Measurements from ENCODE around the gene SCN4A. TPM values are rescaled to one million over a fixed set of nuclear protein-coding genes. Genes with fewer than 3 reads are reported as not detected.
A peak's percentile ranks its signal among the peaks of the same experiment; 100 is the strongest.

Gene SCN4A
- total RNA-seq, 3 donors from 2014 or later = 0.05 to 0.14 TPM; not detected in 1

GRCh38 chr17:63961355-63962212, 11.1 kb downstream of the SCN4A start:
- Mint-ChIP-seq H3K4me3 (no peak overlapping the region), H3K27me3 (ENCODE audit: low read depth) (no peaks in the 10 kb centered on the region), H3K4me1 (ENCODE audit: low read depth) (peaks cover 6% of the 10 kb centered on the region), H3K36me3 (ENCODE audit: insufficient read depth) (no peaks in the 10 kb centered on the region), H3K9me3 (no peaks in the 10 kb centered on the region)
- DNase-seq (no peak), ATAC-seq (peak; percentile 57 to 64)

GRCh38 chr17:63960430-63960829, 12.3 kb downstream of the SCN4A start:
- Mint-ChIP-seq H3K4me1 (ENCODE audit: low read depth) (peaks cover 3% of the 10 kb centered on the region), H3K4me3 (no peak overlapping the region), H3K9me3 (no peaks in the 10 kb centered on the region), H3K36me3 (ENCODE audit: insufficient read depth) (no peaks in the 10 kb centered on the region), H3K27me3 (ENCODE audit: low read depth) (no peaks in the 10 kb centered on the region)
- no peak for DNase-seq
- ATAC-seq = no peak

- Mint-ChIP-seq H3K9me3 (no peaks in the 10 kb centered on the region), H3K4me3 (no peak overlapping the region), H3K36me3 (ENCODE audit: insufficient read depth) (no peaks in the 10 kb centered on the region), H3K27me3 (ENCODE audit: low read depth) (no peaks in the 10 kb centered on the region), H3K4me1 (ENCODE audit: low read depth) (peaks cover 5% of the 10 kb centered on the region)
- no peak for ATAC-seq
- DNase-seq = no peak
Measured at GRCh38 chr17:63960006-63960405, 12.7 kb downstream of the SCN4A start.

- H3K4me1 Mint-ChIP-seq (ENCODE audit: low read depth) = peaks cover 21% of the 10 kb centered on the region
- no peaks in the 10 kb centered on the region for H3K27me3 Mint-ChIP-seq (ENCODE audit: low read depth)
- H3K36me3 Mint-ChIP-seq (ENCODE audit: insufficient read depth) = no peaks in the 10 kb centered on the region
- H3K4me3 Mint-ChIP-seq = no peak overlapping the region
- H3K9me3 Mint-ChIP-seq = no peaks in the 10 kb centered on the region
- no peak for ATAC-seq
- no peak for DNase-seq
Measured at GRCh38 chr17:63956296-63956920, 16.3 kb downstream of the SCN4A start.

GRCh38 chr17:63955791-63956190, 16.9 kb downstream of the SCN4A start:
- Mint-ChIP-seq H3K4me3 (no peak overlapping the region), H3K36me3 (ENCODE audit: insufficient read depth) (no peaks in the 10 kb centered on the region), H3K27me3 (ENCODE audit: low read depth) (no peaks in the 10 kb centered on the region), H3K9me3 (no peaks in the 10 kb centered on the region), H3K4me1 (ENCODE audit: low read depth) (peaks cover 20% of the 10 kb centered on the region)
- ATAC-seq (no peak), DNase-seq (no peak)

- Mint-ChIP-seq H3K4me3 (no peak overlapping the region), H3K9me3 (no peaks in the 10 kb centered on the region), H3K36me3 (ENCODE audit: insufficient read depth) (no peaks in the 10 kb centered on the region), H3K4me1 (ENCODE audit: low read depth) (peaks cover 20% of the 10 kb centered on the region), H3K27me3 (ENCODE audit: low read depth) (no peaks in the 10 kb centered on the region)
- no peak for DNase-seq
- ATAC-seq = no peak
Measured at GRCh38 chr17:63955232-63955631, 17.5 kb downstream of the SCN4A start.

- Mint-ChIP-seq H3K4me3 (no peak overlapping the region), H3K36me3 (ENCODE audit: insufficient read depth) (no peaks in the 10 kb centered on the region), H3K27me3 (ENCODE audit: low read depth) (no peaks in the 10 kb centered on the region), H3K4me1 (ENCODE audit: low read depth) (peaks cover 20% of the 10 kb centered on the region), H3K9me3 (no peaks in the 10 kb centered on the region)
- ATAC-seq (peak; percentile 69 to 75), DNase-seq (no peak)
Measured at GRCh38 chr17:63954402-63955063, 18.2 kb downstream of the SCN4A start.

GRCh38 chr17:63950940-63951907, 21.5 kb downstream of the SCN4A start:
- no peak for ATAC-seq
- no peaks in the 10 kb centered on the region for H3K9me3 Mint-ChIP-seq
- peaks cover 25% of the 10 kb centered on the region for H3K4me1 Mint-ChIP-seq (ENCODE audit: low read depth)
- no peaks in the 10 kb centered on the region for H3K36me3 Mint-ChIP-seq (ENCODE audit: insufficient read depth)
- H3K27me3 Mint-ChIP-seq (ENCODE audit: low read depth) = no peaks in the 10 kb centered on the region
- no peak for DNase-seq
- H3K4me3 Mint-ChIP-seq = no peak overlapping the region

GRCh38 chr17:63949576-63950250, 23.0 kb downstream of the SCN4A start:
- Mint-ChIP-seq H3K9me3 (no peaks in the 10 kb centered on the region), H3K4me1 (ENCODE audit: low read depth) (peaks cover 27% of the 10 kb centered on the region), H3K27me3 (ENCODE audit: low read depth) (no peaks in the 10 kb centered on the region)

GRCh38 chr17:63948521-63948920, 24.2 kb downstream of the SCN4A start:
- peaks cover 17% of the 10 kb centered on the region for H3K4me1 Mint-ChIP-seq (ENCODE audit: low read depth)
- no peak overlapping the region for H3K4me3 Mint-ChIP-seq
- no peaks in the 10 kb centered on the region for H3K9me3 Mint-ChIP-seq
- H3K27me3 Mint-ChIP-seq (ENCODE audit: low read depth) = no peaks in the 10 kb centered on the region
- no peaks in the 10 kb centered on the region for H3K36me3 Mint-ChIP-seq (ENCODE audit: insufficient read depth)
- no peak for DNase-seq
- no peak for ATAC-seq

More at GRCh38 chr17:63949576-63950250, 23.0 kb downstream of the SCN4A start:
- DNase-seq (no peak), ATAC-seq (no peak)
- Mint-ChIP-seq H3K36me3 (ENCODE audit: insufficient read depth) (no peaks in the 10 kb centered on the region), H3K4me3 (peak overlapping the region; percentile 9)

- DNase-seq = no peak
- no peak for ATAC-seq
- Mint-ChIP-seq H3K9me3 (no peaks in the 10 kb centered on the region), H3K4me1 (ENCODE audit: low read depth) (peaks cover 17% of the 10 kb centered on the region), H3K36me3 (ENCODE audit: insufficient read depth) (no peaks in the 10 kb centered on the region), H3K4me3 (no peak overlapping the region), H3K27me3 (ENCODE audit: low read depth) (no peaks in the 10 kb centered on the region)
Measured at GRCh38 chr17:63947711-63948330, 24.9 kb downstream of the SCN4A start.

- H3K9me3 Mint-ChIP-seq = no peaks in the 10 kb centered on the region
- ATAC-seq = peak; percentile 88 to 90
- DNase-seq = peak; percentile 50
- no peaks in the 10 kb centered on the region for H3K27me3 Mint-ChIP-seq (ENCODE audit: low read depth)
- H3K4me3 Mint-ChIP-seq = peak overlapping the region; percentile 66
- H3K36me3 Mint-ChIP-seq (ENCODE audit: insufficient read depth) = no peaks in the 10 kb centered on the region
- H3K4me1 Mint-ChIP-seq (ENCODE audit: low read depth) = peaks cover 13% of the 10 kb centered on the region
Measured at GRCh38 chr17:63946440-63947363, 26.0 kb downstream of the SCN4A start.
